CD4-positive, alpha-beta T cell treated with Interleukin-2 at 100 ng/mL for 4 hours (primary cell): ENCODE measurements around the gene CHEK2.
A peak's percentile ranks its signal among the peaks of the same experiment; 100 is the strongest.
"Not testable (repeated sequence)": the region's sequence is repeated elsewhere in the genome, so short reads cannot be mapped to it uniquely, and the experiment has no call there.

ENCODE experiments used
- DNase-seq: peaks from one replicate; pipeline ENCODE4 v3.0.0-alpha.2; 2020; ENCODE audit warnings: low spot score

The CHEK2 gene

DNA sequence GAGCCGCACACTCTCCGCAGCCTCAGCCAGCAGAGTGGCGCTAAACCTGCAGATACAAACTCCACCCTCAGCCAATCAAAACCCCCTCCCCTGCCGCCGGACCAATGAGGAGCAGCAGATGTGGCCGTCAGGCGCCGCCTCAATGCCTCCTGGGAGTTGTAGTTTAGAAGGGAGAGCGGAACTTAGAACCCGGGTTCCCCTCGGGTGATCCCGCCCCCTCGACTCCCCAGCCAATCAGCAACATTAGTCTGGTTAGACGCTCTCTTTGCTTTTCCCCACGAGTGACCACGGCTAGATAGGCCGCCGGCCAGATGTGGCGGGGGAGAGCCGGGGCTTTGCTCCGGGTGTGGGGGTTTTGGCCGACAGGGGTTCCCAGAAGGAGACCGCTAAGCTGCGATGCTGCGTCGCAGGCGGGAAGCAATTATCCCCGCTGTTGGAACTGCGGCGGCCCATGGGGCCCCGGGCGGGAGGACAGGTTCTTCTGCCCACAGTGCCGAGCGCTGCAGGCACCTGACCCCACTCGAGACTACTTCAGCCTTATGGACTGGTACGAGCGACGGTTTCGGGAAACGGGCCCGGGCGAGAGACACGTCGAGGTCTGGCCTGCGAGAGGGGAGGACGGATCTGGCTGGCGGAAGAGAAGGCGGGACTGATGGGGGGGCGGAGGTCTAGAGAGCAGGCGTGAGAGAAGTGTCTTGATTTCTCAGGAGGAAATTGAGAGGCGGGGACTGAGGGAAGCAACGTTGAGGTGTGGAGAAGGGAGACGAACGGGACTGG, at the start of gene CHEK2, which contains the start of gene HSCB:
Gene CHEK2 (minus strand): TSS at position 36 of the 777 bp plus-strand sequence. CDS start 7,099 bp downstream, outside the sequence.
Gene HSCB (plus strand): TSS at position 255 of the 777 bp plus-strand sequence. CDS start 57 bp downstream, at position 312.
- peak; percentile 99 for DNase-seq

DNA sequence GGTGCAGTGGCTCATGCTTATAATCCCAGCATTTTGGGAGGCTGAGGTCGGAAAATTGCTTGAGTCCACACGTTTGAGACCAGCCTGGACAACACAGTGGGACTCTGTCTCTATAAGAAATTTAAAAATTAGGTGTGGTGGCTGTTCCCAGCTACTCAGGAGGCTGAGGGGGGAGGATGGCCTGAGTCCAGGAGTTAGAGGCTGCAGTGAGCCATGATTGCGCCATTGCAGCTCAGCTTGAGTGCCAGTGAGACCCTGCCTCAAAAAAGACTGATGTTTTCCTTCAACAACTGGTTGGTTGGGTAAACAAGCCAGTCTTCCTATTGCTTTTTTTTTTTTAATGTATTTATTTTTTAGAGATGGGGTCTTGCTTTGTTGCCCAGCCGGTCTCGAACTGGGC, 49.5 kb upstream of the CHEK2 start:
- no peak for DNase-seq

- no peak for DNase-seq
These were observed 47.0 kb upstream of the CHEK2 start for GRCh38 chr22:28788601-28789000.

- DNase-seq, result no peak
These were observed 42.4 kb upstream of the CHEK2 start for GRCh38 chr22:28783786-28784671.

DNA sequence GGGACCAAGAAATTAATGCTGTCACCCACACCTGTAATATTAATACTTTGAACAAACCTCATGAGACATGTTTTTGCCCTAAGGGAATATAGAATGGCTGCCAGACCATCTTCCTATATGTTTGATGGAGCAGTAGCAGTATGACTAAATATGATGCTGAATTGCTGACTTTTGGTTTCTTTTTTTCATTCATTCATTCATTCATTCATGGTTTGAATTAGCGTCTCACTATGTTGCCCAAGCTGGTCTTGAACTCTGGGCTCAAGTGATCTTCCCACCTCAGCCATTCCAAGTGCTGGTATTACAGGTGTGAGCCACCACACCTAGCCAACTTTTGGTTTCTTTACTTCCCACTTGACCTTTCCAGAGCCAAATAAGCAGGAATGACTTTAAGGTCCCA, 38.7 kb upstream of the CHEK2 start:
- no peak for DNase-seq

DNA sequence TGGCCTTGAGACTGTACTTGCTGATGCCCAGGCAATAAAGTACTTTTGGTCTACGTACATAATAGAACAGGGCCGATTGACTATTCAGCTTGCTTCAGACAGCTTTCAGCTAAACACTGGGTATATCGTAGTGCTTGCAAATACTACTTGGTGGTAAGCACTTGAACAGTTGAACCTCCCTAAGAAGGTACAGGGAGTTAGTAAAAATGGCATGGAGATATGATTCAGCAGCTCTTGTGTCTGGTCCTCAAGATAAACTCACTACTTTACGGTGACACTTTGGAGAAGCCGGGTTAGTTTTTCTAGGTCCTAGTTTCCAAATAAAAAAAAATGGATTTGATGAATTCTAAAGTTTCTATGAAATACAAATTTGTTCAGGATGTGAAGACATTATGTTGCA, 38.2 kb upstream of the CHEK2 start:
- DNase-seq, result no peak

DNA sequence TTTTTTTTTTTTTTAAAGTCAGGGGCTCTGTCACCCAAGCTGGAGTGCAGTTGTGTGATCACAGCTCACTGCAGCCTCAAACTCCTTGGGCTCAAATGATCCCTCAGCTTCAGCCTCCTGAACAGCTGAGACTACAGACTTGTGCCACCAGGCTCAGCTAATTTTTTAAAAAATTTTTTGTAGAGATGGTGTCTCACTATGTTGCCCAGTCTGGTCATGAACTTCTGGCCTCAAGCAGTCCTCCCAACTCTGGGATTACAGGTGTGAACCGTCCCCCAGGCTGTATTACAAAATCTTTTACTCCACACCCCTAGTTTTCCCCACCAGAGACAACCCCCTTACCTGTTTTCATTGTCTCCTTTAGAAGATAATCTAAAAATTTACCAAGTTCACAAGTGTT, 32.8 kb upstream of the CHEK2 start:
- no peak for DNase-seq

DNA sequence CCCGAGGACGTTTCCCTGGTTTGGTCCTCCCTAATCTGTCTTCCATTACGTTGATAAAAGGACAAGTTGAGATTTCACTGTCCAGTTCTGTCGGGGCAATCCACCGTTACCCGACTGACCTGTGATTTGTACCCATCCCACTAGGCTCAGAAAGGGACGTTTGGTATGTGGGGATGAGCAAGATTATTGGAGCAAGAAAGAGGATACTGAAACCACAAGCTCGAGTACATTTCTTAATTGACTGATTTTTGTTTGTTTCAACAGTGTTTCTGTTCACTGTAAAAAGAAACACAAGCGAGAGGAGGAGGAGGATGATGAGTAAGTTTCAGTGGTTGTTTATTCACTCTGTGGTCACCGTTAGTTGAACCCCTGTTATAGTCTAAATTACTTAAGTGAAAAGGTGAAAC, 31.8 kb upstream of the CHEK2 start:
- peak; percentile 29 for DNase-seq

GRCh38 chr22:28772633-28773460, 31.2 kb upstream of the CHEK2 start, which contains the start of gene CCDC117:
Gene CCDC117, plus strand, starts transcription at chr22:28772695. Its CDS starts 155 bp downstream, at chr22:28772850.
- DNase-seq, result peak; percentile 92

DNA sequence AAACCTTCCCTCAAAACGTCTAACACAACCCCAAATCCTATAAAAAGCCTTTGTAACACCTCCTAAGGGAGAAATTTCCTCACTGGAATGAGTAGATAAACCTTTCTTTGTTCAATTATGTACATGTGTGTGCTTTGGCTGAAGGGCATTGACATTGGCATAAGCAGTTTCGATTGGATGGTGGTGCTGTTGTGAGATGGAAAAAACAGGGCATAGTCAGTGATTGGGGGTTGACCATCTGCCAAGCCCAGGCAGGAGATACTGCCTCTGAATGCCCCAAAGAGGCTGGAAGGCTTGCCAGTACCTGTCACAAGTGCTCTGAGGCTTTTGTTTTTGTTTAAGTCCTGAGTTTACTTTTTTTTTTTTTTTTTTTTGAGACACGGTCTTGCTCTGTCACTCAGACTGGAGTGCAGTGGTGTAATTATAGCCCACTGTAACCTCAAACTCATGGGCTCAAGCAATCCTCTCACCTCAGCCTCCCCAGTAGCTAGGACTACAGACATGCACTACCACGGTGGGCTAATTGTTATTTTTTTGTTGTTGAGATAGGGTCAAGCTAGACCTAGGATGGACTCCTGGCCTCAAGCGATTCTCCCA, 29.7 kb upstream of the CHEK2 start:
- DNase-seq, result no peak

GRCh38 chr22:28769394-28770085, 27.9 kb upstream of the CHEK2 start:
- DNase-seq, result no peak

DNA sequence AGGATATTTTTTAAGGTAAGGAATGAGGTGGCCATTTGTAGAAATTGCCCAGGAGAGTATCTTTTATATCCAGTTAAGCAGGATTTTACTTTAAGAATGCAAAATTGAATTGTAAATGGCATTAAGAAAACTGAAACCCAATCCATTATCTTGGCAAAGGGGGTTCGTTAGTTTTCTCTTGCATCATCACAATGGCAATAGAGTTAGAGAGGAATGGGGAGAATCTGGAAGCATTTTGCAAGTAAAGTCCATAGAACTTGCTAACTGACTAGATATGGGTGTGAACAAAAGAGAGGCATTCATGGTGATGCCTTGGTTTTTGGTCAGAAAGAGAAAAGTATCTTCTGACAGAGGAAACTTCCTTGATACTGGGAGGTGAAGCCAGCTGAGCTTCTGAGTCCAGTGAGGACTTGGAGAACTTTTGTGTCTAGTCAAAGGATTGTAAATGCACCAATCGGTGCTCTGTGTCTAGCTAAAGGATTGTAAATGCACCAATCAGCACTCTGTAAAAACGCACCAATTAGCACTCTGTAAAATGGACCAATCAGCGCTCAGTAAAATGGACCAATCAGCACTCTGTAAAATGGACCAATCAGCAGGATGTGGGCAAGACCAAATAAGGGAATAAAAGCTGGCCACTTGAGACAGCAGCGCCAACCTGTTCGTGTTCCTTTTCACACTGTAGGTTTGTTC, 27.2 kb upstream of the CHEK2 start:
- DNase-seq, result no peak

- no peak for DNase-seq
These were observed 25.0 kb upstream of the CHEK2 start for GRCh38 chr22:28766628-28767027.

GRCh38 chr22:28762000-28762399, 20.4 kb upstream of the CHEK2 start:
- not testable (repeated sequence) for DNase-seq

DNA sequence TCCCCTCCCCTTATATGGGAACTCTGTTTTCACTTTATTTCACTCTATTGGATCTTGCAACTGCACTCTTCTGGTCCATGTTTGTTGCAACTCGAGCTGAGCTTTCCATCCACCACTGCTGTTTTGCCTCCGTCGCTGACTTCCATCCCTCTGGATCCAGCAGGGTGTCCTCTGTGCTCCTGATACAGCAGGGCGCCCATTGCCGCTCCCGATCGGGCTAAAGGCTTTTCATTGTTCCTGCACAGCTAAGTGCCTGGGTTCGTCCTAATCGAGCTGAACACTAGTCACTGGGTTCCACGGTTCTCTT, 19.8 kb upstream of the CHEK2 start:
- no peak for DNase-seq

DNA sequence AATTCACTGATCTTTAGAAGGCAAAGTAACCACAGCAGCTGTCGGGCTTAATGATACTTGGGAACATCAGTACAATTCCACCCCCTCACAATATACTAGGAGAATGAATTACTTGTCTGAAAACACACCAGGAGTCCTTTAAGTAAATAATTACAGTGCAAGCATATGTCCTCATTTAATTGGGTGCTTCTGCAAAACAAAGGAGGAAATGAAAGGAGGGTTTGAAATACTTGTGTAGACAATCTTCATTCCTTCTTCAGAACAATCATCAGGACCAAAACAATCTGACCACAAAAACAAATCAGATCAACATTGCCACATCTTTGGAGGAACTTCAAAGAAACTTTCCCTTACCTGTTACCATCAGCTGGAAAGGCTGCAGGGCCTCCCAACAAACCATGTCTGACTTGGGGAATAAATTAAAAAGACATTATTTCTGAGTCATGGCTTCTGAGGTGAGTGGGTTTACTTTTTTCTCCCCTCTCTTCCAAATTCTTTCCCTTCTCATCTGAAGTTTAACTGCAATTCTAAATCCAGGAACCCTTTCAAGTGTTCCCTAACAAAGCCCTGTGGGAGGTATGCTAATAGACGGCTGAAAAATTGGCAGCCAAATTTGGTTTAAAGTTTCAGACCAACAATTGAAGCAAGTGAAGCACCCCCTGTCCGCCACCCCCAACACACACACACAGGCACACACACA, 18.4 kb upstream of the CHEK2 start:
- no peak for DNase-seq

DNA sequence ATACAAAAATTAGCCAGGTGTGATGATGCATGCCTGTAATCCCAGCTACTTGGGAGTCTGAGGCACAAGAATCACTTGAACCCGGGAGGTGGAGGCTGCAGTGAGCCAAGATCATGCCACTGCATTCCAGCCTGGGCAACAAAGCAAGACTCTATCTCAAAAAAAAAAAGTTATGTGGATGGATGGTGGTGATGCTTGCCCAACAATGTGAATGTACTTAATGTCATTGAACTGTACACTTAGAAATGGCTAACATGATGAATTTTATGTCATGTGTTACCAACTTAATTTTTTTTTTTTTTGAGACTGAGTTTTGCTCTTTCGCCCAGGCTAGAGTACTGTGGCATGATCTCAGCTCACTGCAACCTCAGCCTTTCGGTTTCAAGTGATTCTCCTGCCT, 12.9 kb upstream of the CHEK2 start:
- not testable (repeated sequence) for DNase-seq

- DNase-seq, result no peak
These were observed 8.9 kb upstream of the CHEK2 start for GRCh38 chr22:28750471-28750881.

DNA sequence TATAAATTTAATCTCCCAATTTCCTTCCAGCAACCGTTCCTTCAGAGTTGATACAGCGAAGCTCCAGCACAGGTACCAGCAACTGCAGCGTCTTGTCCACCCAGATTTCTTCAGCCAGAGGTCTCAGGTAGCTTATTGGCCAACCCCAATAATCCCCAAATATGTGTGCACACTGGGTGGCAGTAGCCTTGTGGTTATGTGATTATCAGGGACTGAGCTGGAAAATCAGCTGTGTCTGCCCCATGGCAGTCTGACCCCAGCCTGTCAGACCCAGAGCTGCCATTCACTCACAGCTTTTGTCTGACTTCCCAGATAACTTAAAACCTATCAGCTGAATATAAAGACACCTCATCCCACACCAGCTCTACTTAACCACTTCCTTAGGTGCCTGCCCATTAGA, 2.2 kb upstream of the CHEK2 start:
- DNase-seq, result no peak

- DNase-seq, result no peak
These were observed 942 bp upstream of the CHEK2 start for GRCh38 chr22:28742562-28742962.
